Measurements from ENCODE around the gene NIPAL4. TPM values are rescaled to one million over a fixed set of nuclear protein-coding genes. Genes with fewer than 3 reads are reported as not detected.
"Not testable (repeated sequence)": the region's sequence is repeated elsewhere in the genome, so short reads cannot be mapped to it uniquely, and the experiment has no call there.

NIPAL4 gene
- total RNA-seq = 10 to 100 TPM; 13.2 to 33.7 (median 17.8) TPM

DNA sequence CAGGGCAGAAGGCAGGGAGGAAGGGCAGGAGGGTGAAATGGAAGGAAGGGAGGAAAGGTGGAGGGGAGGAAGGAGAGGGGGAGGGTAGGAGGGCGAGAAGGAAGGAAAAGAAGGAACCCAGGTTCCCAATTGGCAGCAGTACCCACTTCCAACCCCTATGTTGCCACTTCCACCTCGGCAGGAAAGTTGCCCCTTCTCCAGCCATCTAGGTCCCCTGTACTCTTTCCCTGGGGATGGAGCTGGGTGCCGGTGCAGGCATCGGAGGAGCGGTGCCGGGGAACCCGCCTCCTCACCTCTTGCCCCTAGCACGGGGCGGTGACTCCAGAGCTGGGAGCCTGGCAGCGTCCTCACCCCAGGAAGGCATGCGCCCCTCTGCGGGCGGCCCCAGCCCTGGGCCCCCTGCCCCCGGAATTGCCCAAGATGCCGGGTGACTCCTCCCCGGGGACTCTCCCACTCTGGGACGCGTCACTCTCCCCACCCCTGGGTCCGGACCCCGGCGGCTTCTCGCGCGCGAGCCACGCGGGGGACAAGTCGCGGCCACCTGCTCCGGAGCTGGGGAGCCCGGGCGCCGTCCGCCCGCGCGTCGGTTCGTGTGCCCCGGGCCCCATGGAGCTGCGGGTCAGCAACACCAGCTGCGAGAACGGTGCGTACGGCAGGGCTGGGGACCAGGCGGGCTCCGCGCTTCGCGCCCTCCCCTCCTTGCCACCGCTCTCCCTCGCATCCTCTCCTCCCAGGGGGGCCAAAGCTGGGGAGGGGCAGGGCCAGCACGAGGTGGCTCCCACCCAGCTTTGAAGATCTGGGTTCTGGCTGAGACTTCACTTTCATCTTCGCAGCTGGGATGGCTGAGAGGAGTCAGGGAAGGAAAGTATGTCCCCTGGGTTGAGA is at the start of gene NIPAL4:
Gene NIPAL4 (plus strand): TSS at position 499 of the 885 bp plus-strand sequence. CDS start 108 bp downstream, at position 607.
- Histone ChIP-seq H3K4me1 (peaks cover 15 to 58% (median 34%) of the 10 kb centered on the region in 3 donors), H3K36me3 (no peaks in the 10 kb centered on the region), H3K9me3 (no peaks in the 10 kb centered on the region), H3K27ac (peak within 1 kb of the TSS; percentile 70 to 76 (median 73)), H3K4me3 (peak within 1 kb of the TSS; percentile 46 to 79 (median 54)), H3K27me3 (peaks cover 0 to 13% (median 0%) of the 10 kb centered on the region in 4 donors)
- intact Hi-C loops (cut with DNase I) = no loop called here
- TF ChIP-seq CTCF (IDR thresholded peaks at IDR 0.05) (no peak), POLR2A (IDR thresholded peaks at IDR 0.05) (peak in 1 of 4 donors; percentile 40)
- DNase-seq = no peak
- WGBS, 2 donors = 11 to 12% methylated on average over 2 to 7 of the region's 54 CpGs

GRCh38 chr5:157415838-157416237 is 44.2 kb upstream of the NIPAL4 start:
- Histone ChIP-seq H3K27ac (no peak overlapping the region), H3K27me3 (no peaks in the 10 kb centered on the region), H3K4me3 (no peak overlapping the region), H3K9me3 (no peaks in the 10 kb centered on the region), H3K36me3 (no peaks in the 10 kb centered on the region), H3K4me1 (no peaks in the 10 kb centered on the region)
- no peak for DNase-seq
- TF ChIP-seq POLR2A (IDR thresholded peaks at IDR 0.05) = no peak
- TF ChIP-seq CTCF (IDR thresholded peaks at IDR 0.05) = no peak
- intact Hi-C loops (cut with DNase I) = no loop called here

DNA sequence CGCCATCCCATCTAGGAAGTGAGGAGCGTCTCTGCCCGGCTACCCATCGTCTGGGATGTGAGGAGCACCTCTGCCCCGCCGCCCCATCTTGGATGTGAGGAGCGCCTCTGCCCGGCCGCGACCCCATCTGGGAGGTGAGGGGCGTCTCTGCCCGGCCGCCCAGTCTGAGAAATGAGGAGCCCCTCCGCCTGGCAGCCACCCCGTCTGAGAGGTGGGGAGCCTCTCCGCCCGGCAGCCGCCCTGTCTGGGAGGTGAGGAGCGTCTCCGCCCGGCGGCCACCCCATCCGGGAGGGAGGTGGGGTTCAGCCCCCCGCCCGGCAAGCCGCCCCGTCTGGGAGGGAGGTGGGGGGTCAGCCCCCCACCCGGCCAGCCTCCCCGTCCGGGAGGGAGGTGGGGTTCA is 40.5 kb upstream of the NIPAL4 start:
- H3K36me3 ChIP-seq; H3K9me3 ChIP-seq; H3K4me3 ChIP-seq; DNase-seq; intact Hi-C loops (cut with DNase I); H3K4me1 ChIP-seq; H3K27ac ChIP-seq; H3K27me3 ChIP-seq: not testable (repeated sequence)
- WGBS, 2 donors = no CpG with 5 or more reads among the region's 30 CpGs

DNA sequence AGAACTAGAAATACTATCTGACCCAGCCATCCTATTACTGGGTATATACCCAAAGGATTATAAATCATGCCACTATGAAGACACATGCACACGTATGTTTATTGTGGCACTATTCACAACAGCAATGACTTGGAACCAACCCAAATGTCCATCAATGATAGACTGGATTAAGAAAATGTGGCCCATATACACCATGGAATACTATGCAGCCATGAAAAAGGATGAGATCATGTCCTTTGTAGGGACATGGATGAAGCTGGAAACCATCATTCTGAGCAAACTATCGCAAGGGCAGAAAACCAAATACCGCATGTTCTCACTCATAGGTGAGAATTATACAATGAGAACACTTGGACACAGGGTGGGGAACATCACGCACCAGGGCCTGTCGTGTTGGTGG is 30.1 kb upstream of the NIPAL4 start:
- 88 to 93% methylated on average over 5 of the region's 5 CpGs for WGBS, 2 donors
- intact Hi-C loops (cut with DNase I) = loop anchor here (5.0 kb wide), 2 partner anchors 47 to 287 kb away; no protein-coding TSS in a partner anchor
- not testable (repeated sequence) for H3K27me3 ChIP-seq, H3K4me3 ChIP-seq, H3K4me1 ChIP-seq, H3K36me3 ChIP-seq, H3K27ac ChIP-seq, DNase-seq, H3K9me3 ChIP-seq

GRCh38 chr5:157431544-157432200 is 28.3 kb upstream of the NIPAL4 start:
- no peaks in the 10 kb centered on the region for H3K27me3 ChIP-seq
- no peak overlapping the region for H3K4me3 ChIP-seq
- intact Hi-C loops (cut with DNase I) = loop anchor here (5.0 kb wide), 2 partner anchors 46 to 286 kb away; no protein-coding TSS in a partner anchor
- no peak for DNase-seq
- no peaks in the 10 kb centered on the region for H3K4me1 ChIP-seq
- WGBS, 2 donors = 33 to 34% methylated on average over 4 of the region's 4 CpGs
- no peaks in the 10 kb centered on the region for H3K9me3 ChIP-seq
- H3K27ac ChIP-seq = no peak overlapping the region
- TF ChIP-seq POLR2A (IDR thresholded peaks at IDR 0.05) (no peak), CTCF (IDR thresholded peaks at IDR 0.05) (peak; percentile 51 to 74 (median 54))
- no peaks in the 10 kb centered on the region for H3K36me3 ChIP-seq

DNA sequence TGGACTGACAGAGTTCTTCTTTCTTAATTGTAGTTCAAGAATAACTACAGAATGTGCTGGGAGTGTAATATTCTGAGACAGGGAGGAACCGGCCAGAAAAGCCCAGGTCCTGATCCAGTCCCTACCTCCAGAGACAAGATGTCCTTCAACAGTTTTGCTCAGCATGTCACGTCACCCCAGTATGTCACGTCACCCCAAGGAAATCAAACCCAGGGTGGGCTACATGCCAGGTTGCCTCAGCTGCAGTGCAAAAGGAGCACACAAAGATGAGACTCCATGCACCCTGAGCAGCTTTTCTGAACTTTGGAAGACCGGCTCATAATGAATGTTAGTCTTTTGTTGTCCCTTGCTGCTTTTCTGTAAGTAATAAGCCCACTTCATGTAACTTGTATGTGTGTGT is 25.9 kb upstream of the NIPAL4 start:
- no peaks in the 10 kb centered on the region for H3K36me3 ChIP-seq

More for the DNA sequence above, 25.9 kb upstream of the NIPAL4 start:
- no peak overlapping the region for H3K4me3 ChIP-seq
- no peak overlapping the region for H3K27ac ChIP-seq
- 80 to 89% methylated on average over 3 to 4 of the region's 4 CpGs for WGBS, 2 donors
- H3K4me1 ChIP-seq = no peaks in the 10 kb centered on the region
- TF ChIP-seq CTCF (IDR thresholded peaks at IDR 0.05) (no peak), POLR2A (IDR thresholded peaks at IDR 0.05) (no peak)
- intact Hi-C loops (cut with DNase I) = loop anchor here (5.0 kb wide), 2 partner anchors 43 to 283 kb away; no protein-coding TSS in a partner anchor
- H3K27me3 ChIP-seq = no peaks in the 10 kb centered on the region
- no peak for DNase-seq
- no peaks in the 10 kb centered on the region for H3K9me3 ChIP-seq
